GM18499 (cell line): Measurements from ENCODE around the gene KAZALD1.

Experiments
- ATAC-seq: cut with Tn5 transposase; IDR thresholded peaks from one replicate; pipeline ENCODE4 v1.9.1; 2021; ENCODE audit warnings: moderate number of reproducible peaks; ENCODE audit not compliant: insufficient read depth, unreplicated experiment

The KAZALD1 gene

DNA sequence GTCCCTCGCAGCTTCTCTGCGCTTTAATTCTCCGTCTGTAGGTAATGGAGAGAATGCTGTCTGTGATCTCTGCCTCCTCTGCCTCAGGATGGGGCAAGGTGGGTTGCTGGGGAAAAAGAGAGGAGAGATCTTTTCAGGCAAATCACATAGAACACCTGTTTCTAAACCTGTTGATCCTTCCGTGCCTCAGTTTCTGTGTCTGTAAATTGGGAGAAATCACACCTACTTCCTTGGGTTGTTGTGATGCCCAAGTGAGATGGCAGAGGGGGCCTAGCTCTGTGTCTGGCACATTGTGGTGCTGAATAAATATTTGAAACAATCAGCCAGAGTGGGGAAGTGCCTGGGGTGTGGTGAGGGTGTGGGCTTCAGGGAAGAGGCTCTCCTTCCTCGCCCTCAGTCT lies 28.8 kb downstream of the KAZALD1 start:
- ATAC-seq: no peak

DNA sequence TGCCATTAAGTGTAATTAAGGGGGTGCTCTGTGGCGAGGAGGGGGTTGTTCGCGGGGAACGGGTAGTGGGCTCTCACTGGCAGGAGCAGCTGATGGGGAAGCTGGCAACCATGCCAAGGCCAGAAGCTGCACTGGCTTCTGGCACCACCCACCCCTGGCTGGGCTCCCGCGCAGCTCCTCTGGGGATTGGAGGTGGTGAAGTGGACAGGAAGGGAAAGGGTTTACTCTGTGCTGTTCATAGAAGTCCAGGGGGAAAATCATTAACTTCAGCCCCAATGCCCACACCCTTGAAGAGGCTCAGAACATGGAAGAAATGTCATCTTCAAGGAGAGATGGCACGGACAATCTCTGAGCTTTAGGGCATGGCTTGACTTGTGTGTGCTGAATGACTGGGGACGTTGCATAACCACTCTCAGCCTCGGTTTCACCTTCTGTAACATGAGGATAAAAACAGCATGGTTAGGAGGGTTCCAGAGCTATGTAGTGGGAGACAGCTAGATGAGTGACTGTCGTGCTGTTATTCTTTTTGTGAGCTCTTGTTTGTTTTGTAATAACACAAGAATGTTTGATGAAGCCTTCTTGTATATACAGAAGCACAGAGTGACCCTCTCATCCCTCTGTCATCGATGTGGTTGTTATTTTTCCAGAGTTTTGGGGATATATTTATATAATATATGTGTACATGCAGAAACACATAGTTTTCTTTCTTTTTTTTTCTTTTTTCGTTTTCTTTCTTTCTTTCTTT lies 29.9 kb downstream of the KAZALD1 start:
- ATAC-seq: no peak

DNA sequence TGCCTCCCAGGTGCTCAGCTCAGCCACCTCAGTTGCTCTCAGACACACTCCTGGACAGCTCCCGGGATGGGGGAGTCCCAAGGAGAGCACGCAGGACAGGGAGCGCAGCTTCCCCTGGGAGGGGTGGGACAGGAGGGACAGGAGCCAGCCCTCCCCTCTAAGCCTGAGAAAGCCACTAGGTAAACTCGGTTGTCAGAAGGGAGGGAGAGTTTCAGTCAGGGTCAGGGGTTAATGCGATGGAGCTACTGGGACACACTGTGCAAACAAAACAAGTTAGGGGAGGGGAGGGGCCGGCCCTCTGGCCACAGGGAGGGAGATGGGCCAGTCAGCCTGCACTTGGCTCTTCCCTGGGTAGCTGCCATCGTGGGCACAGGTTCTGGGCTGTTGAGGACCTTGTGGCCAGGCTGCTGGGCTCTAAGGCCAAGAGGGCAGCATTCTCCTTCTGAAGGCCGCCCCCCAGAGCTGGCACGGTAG lies 31.1 kb downstream of the KAZALD1 start:
- ATAC-seq: no peak

DNA sequence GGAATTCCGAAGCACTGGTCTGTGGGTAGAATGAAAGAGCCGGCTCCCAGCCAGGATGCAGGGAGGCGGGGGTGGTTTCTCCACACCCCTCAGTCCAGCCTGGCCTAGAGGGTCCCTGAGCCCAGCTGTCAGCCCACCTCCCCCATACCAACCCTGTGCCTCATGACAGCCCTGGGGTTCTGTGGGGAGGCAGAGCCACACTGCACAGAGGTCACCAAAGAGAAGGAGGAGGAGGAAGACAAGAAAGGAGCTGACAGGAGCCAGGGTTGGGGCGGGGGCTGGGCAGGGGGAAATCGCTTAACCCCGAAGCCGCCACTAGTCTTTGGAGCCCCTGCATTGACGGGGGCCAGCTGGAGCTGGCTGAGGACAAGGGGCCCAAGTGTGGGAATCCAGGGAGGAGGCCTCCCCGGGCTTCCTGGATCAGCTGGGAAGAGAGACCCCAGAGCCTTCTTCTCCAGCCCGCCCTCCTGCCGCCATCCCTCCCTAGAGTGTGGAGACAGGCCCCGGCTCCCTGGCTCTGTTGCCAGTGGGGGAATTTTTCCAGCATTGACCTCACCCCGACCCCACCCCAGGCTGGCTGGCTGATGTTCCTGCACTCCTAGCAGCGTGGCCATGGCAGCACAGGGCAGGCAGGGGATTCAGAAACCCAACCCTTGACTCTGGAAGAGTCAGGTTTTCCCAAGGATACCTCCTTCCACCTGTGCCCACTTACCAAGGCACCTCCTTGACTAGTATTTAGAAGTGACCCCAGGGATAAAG lies 32.5 kb downstream of the KAZALD1 start:
- no peak for ATAC-seq

DNA sequence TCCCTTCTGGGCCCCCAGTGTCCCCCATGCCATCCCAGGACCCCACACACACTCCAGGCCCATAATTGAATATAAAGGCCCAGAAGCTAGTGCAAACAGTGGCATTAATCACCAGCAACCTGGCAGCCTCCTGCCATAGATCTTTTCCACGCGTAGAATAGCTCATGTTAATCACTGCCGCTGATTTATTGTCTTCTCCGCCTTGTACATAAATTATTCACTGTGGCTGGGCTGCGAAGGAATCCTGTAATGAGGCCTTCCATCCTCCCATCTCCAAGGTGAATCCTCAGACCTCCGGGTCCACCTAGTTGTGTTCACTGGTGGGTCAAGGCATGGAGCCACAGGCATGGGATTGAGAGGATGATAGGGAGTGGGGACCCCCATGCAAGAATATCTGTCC lies 33.2 kb downstream of the KAZALD1 start:
- no peak for ATAC-seq

DNA sequence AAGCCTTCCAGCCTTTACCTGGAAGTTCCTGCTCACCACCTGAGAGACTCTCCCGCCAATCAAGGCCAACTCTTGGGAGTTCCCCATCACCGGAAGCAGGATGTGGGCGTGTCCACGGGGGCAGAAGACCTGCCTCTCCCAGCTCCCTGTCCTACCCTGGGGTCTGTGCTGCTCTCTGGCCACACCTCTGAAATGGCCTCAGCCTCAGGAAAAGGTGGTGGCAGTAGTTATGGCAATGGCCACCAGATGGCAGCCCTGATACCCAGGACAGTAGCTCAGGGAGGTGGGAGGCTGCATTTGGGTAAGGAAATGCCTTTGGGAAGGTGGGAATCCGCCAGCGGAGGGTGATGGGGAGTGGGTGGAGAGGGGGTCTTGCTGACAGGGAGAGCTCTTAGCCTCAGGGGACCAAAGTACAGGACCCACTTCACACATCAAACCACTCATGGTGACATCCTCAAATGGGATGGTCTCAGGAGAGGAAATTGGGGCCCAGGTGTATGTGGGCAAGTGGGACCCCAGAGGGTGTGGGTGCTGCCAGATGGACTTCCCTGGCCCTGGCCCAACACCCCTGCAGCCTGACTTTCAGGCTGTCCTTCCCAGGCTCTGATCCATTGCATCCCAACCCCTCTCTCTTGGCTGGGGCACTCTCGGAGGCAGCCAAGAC lies 33.9 kb downstream of the KAZALD1 start:
- ATAC-seq: no peak

DNA sequence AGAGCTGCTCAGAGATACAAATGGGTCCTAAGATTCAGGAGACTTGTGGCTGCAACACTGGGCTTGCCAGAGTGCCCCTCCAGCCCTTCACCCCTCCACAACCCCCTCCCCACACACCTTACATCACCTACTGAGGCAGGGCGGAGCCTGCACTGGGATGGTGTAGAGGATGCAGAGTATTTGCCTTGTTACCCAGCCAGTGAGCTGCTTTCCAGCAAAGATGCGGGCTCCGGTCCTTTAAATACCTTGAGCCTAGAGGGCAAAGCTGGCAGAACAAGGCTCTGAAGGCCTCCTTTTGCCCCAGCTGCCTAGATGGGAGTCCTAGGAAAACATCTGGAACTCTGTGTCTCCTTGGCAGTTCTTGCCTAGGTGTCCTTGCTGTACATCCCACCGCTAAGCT lies 34.6 kb downstream of the KAZALD1 start:
- no peak for ATAC-seq

DNA sequence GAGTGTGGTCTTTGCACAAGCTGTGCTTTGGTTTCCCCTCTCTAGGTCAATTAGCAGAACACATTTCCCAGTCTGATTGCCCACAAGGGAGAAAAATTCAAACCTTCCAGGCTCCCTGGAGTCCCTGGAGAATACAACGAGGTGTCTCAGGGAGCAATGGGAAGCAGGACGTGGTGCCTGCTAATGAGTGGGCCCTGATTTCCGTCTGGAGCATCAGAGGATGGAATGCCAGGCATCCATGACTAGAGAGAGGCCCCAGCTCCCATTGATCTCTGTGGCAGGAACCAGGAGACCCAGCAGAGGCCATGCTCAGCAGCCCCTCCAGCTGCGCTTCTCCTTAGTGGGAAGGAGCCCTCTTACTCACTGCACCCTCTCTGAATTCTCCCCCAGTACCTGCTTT lies 36.1 kb downstream of the KAZALD1 start:
- ATAC-seq: no peak

DNA sequence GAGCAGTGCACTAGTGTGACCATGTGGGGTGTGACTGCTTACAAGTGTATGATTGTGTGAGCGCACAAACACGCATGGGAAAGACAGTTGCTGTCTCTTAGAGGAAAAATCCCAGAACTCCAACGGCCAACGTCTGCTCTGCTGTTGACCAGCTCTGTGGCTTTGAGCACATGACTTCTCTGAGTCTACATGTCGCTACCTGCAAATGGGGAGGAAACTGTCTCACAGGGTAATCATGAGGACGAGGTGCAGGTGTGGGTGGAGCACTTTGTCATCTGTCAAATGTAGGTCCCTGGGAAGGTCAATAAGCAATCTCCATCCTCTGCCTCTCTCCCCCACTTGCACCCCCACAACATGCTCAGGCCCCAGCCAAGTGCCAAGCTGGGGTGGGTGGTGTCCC lies 38.1 kb downstream of the KAZALD1 start:
- ATAC-seq: no peak

DNA sequence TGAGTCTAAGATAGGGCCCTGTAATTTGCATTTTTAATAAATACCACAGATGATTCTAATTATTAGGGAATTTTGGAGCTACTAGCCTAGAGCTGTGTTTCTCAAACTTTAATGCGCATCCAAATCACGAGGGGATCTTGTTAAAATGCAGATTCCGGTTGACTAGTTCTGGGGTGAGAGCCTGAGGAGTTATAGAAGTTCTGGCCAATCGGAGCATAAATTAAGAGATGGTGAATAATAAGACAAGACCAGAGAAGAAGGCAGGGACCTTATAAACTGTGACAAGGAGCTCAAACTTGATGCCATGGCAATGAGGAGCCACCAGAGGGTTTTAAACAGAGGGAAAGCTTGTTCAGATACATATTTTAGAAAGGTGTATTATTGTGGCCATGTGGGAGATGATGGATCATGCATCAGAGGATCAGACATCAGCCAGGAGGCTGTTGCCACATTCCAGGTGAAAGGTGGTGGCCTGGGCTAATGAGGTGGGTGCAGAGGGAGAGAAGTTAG lies 39.6 kb downstream of the KAZALD1 start:
- ATAC-seq: no peak

DNA sequence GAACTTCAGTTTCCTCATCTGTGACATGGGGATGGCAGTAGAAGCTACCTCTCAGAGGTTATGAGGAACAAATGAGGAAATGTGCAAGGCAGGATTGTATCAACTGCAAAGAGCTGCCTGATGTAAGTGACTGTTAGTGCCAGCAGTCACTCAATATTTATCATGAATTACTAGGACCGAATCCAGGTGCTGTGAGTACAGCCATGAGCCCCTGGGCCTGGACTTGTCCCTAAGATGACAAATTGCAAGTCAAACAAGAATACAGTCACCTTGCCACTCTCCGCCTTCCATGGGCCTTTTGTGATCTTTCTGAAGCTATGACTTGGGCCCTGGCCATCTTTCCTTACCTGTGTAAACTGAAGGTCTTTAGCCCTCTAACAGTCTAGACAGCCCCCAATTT lies 41.6 kb downstream of the KAZALD1 start:
- no peak for ATAC-seq

DNA sequence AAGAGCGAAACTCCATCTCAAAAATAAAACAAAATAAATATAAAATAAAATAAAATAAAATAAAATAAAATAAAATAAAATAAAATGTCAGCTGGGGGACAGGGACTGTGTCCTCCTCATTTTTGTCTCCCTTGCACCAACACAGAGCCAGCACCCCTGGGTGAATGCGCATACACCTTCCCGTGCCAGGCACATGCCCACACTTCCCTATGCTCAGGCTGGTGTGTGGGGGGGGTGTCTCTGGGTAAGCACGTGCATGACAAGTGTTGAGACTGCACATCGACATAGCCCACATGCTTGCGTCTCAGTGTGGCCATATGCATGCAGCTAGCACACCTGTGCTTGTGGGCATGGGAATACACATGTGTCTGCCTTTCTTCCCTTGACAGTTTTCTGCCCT lies 44.6 kb downstream of the KAZALD1 start:
- no peak for ATAC-seq

DNA sequence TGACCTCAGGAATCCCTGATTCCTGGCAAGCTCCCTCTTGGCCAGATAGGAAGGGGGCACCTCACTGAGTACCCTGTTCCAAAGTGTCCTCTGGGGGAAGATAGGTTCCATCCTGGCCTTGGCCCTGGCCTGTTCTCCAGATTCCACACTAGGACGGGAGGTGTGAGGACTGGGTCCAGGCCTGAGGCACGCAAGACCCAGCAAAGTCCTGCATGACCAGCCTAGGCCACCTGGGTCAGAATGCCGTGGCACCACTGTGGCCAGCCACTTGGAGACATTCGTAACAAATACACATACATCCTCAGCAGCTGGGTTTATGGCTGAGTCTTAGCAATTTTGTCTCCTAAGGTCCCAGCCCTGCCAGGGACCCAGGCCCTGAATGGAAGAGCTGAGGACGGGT lies 46.0 kb downstream of the KAZALD1 start:
- ATAC-seq: no peak

DNA sequence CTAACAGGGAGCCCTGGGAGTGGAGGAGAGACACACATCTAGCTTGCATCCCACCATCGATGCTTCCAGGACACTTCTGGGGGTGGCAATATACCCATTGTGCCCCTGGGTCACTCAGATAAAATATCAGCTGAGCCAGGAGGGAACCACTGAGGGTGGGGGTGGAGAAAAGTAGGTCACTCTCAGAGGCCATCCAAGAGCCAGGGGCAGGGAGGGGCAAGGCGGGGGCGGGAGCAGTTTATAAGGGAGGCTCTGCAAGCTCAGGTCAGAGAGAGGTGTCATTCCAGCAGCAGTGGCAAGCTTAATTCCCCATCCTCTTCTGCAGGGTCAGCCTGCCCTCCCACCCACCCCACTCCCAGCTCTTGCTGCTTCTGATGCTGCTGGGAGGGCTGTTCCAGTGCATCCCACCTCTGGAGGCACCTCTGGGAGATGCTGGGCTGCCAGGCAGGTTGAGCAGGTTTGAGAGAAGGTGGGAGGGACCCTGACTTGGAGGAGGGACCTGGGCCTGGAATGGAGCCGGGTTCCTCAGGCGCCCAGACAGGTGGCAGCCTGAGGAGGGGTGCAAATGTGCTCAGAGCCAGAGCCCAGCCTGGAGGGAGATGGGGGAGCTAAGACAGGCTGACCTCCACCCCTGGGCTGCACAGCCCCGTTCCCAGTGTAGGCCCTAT lies 49.2 kb downstream of the KAZALD1 start:
- ATAC-seq: no peak

DNA sequence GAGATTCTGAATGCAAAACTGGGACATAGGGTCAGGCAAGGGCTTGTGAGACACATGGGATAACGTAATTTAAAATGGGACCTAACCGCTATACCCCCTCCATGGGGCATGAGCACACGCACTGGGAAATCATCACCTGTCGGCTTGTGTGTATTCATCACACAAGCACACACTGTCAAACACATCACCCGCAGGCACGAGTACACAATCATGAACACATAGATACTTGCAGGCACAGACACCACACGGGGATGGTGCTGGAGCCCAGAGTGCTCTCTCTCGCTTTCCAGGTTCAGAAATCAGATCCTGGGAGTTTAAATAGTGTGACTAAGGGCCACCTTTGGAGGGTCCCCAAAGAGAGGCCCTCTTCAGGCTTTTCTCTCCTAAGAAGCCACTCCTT lies 49.8 kb downstream of the KAZALD1 start:
- no peak for ATAC-seq

DNA sequence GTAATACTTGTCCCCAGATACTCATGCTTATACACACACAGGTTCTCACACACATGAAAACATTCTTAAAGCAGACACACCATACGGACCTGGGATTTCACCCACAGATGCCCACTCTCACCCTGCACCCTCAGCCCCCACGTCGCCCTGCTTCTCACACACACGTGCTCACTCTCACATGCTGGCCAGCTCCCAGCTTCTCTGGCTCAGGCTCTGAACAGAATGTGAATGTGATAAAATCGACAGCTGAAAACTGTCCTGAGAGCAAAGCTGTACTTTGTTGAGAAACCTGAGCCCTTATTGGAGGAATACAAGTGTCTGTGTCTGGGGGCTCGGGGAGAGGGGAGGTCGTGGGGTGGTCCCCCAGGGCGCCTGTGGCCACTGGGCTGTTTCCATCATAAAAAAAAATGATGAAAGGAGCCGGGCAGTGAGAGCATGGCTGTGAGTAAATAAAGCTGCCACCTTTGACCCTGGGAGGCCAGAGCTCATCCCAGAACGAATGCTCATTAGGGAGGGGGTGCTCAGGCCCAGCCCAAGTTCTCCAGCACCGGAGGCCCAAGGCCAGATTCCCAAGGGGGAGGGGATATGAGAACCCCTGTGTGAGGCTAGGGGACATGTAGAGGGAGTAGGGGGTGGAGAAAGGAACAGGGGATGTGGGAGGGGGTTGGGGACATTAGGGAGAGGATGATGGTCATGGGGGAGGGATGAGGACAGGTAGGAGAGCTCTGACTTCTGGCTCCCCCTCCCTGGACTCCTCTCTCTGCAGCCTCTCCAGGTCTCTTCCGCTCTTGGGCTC lies 51.2 kb downstream of the KAZALD1 start:
- no peak for ATAC-seq

DNA sequence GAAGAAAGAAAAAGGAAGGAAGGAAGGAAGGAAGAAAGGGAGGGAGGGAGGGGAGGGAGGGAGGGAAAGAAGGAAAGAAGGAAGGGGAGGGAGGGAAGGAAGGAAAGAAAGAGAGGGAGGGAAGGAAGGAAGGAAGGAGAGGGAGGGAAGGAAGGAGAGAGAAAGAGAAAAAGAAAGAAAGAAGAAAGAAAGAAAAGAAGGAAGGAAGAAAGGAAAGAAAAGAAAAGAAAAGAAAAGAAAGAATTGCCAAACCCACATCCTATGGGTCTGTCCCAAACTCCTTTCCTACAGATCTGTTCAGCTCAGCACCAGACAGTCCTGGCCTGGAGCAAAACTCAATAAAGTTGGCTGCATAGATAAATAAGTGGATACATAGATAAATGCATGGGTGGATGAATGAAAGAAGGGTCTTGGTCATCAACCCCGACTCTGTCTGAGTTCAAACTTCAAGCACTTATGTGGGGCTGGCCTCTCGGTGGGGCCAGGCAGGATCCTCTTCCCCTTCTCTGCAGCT lies 52.2 kb downstream of the KAZALD1 start:
- ATAC-seq: no peak

DNA sequence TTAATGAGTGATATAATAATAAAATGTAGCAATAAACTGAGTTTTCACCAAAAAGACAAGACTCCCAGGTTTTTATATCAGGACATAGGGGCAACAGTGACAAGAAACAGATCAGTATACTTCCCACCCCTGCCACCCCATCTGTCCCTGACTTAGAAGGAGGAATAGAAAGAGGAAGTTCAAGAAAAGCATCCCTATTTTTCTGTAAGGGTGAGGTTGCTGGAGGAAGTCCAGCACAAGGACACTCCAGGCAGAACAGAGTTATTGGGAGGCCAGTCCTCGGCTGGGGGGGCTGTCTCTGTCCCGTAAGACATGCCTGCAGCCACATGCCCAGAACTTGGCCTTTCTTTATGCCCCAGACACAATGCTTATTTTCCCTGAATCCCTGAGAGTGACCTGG lies 52.9 kb downstream of the KAZALD1 start:
- ATAC-seq: no peak
